GM19324 (cell line): ENCODE results near the gene PLXNA3.

Experiments
- ATAC-seq: cut with Tn5 transposase; IDR thresholded peaks from one replicate; pipeline ENCODE4 v1.9.1; 2021; ENCODE audit warnings: mild to moderate bottlenecking, moderate library complexity; ENCODE audit not compliant: unreplicated experiment, low FRiP score

The PLXNA3 gene

GRCh38 chrX:154458116-154458953 is at the start of gene PLXNA3:
PLXNA3 (plus strand) TSS chrX:154458281; CDS start chrX:154460184, 1,903 bp downstream.
- ATAC-seq = peak; percentile 67

DNA sequence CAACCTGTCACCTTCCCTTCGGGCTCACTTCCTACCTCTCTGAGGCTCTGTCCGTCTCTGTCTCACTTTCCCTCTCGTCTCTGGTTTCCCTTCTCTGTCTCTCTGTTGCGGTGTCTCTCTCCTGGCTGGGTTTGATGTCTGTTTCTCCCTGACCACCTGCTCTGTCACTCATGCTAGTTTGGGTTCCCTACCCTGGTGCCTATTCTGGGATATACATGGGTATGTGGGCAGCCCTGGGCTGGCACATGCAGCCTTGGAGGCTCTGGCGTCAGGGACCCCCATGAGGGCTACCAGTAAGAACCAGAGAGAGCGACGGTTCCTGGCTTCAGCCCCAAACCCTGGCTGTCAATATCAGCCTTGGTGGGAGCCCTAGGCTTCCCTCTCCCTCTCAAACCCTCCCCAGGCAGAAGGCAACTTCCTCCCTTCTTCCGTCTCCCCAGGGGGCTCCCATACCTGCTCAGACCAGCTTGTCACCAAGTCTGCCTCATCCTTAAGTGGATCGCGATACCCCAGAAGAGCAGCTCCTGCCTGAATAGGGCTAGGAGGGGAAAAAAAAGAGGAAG is 49.3 kb upstream of the PLXNA3 start:
- ATAC-seq = no peak

DNA sequence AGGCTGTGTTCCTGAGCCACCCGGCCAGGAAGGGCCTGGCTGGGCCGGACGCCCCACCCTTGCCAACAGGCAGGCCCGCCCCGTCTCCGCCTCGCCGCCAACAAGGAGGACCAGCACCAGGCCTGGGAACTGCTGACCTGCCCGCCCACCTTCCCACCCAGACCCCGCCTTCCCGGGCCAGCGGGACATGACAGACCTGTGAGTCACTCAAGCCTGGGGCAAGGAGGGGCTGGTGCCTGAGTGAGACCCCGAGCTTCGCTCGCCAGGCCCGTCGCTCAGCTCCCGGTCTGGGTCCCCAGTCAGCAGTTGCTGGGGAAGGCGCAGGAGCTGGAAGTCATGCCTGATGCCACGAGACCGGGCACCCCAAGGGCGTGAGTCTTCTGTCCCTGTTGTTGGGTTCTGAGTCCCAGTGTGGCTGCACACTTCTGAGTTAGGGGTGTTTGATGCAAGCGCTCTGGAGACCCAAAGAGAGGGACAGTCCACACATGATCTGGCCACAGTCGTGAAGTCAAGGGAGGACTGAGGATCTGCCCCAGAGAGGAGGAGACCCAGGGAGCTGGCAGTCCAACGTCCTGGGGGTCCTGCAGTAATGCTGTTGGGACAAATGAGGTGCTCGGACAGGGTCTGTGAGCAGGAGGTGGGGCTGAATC is 48.7 kb upstream of the PLXNA3 start, which contains the start of gene DNASE1L1:
Gene DNASE1L1 (minus strand): TSS at position 33 of the 650 bp plus-strand sequence. CDS start 3,686 bp downstream, outside the sequence.
- ATAC-seq = no peak

- ATAC-seq = peak; percentile 66
Observed at GRCh38 chrX:154411981-154412340, 46.1 kb upstream of the PLXNA3 start.

- ATAC-seq = no peak
Observed at GRCh38 chrX:154412468-154412867, 45.6 kb upstream of the PLXNA3 start.

DNA sequence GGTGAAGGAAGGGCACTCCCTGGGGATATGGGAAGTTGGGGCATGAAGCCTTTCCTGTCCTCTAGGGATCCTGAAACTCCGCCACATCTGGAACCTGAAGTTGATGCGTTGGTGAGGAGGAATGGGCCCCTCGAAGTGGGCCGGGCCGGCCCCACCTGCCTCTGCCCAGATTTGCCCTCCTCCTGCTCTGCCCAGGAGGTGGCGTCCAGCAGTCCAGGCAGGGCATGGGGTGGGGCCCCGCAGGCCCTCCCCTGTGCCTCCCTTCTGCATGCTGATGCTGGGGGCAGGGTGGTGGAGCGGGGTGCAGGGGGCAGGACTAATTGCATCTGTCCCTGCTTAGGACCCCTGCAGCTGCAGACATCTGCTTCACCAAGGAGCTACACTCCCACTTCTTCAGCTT is 44.9 kb upstream of the PLXNA3 start:
- no peak for ATAC-seq

DNA sequence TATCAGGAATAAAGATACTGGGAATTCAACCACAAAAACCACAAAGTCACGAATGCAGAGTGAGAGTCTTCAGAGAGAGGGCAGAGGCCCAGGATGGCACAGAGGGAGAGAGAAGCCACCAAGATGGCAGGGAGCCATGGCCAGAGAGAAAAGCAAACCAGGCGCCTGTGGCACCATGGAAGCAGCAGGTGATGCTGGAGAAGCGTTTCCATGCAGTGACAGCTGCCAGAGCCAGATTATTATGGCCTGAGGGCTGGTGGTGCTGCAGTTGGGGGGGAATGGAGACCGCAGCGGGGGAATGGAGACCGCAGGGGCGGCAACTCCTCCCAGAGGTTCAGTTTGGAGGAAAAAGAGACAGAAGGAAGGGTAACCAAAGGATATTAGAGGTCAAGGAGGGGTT is 40.9 kb upstream of the PLXNA3 start:
- ATAC-seq = no peak

GRCh38 chrX:154419189-154419588 is 38.9 kb upstream of the PLXNA3 start:
- ATAC-seq = no peak

DNA sequence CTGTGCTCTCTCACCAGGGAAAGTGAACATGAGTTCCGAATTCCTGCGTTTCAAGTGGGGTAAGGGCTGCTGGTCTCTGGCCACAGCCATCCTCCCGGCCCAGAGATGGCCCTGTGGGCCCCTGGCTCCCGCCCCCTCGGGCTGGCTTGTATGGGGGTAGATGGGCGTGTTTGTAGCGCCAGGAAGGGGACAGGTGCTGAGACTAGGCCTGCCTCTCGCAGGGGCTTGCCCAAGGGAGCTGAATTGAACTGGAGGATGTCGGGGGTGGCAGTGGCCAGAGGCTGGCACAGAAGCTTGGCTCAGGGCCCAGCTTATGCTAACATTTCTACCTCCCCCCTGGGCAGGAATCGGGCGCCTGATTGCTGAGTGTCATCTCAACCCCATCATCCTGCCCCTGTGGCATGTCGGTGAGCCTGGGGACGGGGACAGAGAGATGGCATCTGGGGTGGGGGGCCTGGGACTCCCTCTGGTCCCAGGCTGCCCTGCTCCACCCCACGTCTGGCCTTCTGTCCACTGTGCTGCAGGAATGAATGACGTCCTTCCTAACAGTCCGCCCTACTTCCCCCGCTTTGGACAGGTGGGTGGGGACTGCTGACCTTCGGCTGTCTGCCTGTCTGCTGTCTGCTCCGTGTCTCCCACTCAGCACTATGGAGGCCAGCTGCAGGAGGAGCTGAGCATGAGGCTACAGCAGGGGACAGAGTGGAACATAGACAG is 38.2 kb upstream of the PLXNA3 start:
- ATAC-seq = no peak

- ATAC-seq = no peak
Observed at GRCh38 chrX:154420402-154420756, 37.7 kb upstream of the PLXNA3 start.

DNA sequence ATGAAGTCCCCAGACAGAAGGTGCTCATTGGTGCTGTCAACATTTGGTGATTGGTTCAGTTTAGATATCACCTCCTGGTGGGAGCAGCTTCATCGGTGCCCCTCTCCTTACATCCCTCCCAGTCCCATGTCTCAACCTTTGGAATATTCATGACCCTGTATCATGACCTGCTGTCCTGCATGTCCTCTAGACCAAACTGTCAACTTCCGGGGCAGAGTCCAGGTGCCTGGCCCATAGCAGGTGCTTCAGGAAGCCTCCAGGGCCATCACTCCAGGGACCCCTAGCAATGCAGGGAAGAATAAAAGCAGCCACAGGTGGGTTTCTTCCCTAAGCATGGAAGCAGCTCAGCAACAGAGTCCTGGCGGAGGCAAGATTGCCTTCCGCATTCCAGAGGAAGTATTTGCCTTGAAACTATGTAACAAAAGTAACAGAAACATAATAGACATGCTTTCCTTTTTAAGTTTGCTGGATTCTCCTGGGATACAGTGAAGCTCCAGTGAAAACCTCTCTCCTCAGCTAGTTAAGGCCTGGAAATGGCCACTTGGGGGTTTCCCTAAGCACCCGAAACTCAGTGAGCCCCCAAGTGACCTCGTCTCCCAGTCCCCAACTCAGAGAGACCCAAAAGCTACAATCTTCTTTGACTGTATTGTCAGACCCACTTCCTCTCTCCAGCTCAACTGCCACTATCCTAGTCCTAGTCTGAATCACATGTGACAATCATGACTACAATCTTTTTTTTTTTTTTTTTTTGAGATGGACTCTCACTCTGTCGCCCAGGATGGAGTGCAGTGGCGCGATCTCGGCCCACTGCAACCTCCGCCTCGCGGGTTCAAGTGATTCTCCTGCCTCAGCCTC is 30.9 kb upstream of the PLXNA3 start:
- ATAC-seq = no peak

DNA sequence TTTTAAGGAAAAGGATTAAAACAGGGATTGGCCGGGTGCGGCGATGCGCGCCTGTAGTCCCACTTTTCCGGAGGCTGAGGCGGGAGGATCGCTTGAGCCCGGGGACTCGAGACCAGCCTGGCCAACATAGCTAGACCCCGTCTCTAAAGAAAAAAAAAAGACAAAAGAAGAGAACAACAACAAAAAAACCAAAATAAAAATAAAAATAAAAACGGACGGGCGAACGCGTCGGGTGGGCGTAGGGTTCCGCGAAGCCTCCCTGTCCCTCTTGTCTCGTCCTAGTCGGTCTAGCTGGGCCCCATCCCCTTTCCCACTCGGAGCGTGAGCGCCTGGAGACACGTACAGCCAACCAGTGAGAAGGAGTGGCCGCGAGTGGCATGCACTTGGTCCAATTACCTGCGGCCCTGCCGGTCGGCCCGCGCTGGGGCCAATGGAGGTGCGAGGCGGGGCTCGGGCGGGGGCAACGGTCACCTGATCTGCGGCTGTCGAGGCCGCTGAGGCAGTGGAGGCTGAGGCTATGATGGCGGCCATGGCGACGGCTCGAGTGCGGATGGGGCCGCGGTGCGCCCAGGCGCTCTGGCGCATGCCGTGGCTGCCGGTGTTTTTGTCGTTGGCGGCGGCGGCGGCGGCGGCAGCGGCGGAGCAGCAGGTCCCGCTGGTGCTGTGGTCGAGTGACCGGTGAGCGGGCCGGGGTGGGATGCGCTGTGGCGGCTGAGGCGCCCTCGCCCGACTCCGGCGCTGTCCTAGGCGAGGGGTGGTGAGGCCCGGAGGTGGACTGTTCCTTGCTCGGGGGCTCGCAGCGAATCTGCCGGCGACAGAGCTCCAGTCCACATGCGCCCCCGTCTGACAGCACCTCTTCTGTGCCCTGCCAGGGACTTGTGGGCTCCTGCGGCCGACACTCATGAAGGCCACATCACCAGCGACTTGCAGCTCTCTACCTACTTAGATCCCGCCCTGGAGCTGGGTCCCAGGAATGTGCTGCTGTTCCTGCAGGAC is 29.6 kb upstream of the PLXNA3 start, which contains the start of gene ATP6AP1:
Gene ATP6AP1 (plus strand): TSS at position 502 of the 996 bp plus-strand sequence. CDS start 16 bp downstream, at position 518.
- ATAC-seq = peak; percentile 88

DNA sequence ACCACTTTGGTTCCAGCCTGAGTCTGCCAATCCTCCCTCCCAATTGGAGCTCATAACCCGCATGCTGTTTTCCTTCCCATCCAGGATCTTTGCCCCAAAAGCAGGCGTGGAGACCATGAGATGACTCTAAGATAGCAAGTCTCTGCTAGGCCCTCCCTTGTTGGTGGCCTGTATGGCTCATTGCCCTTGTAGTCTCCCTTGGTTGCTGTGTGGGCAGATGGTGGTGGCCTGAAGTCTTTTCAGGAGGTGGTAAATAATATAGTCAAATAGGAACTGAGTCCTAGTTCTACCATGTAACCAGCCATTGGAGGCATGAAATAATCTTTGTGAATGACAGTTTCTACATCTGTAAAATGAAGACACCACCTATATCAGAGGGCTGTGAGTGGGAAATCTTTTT is 28.4 kb upstream of the PLXNA3 start:
- no peak for ATAC-seq

DNA sequence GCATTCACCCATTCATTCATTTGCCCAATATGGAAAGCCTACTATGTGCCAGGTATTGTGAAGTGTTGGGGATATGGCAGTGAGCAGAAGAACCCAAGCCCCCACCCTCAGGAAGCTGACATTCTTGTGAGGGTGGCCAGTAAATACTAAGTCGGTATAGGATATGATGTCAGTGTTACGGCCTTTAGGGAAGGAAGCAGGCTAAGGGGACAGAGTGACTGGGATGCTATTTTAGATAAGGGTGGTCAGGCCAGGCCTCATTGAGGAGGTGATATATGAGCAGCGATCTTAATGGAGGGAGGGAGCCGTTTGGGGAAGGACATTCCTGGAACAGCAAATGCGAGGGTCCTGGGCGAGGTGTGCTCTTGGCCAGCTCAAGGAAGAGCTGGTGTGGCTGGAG is 27.6 kb upstream of the PLXNA3 start:
- ATAC-seq = no peak

GRCh38 chrX:154430916-154431315 is 27.2 kb upstream of the PLXNA3 start:
- ATAC-seq = no peak

DNA sequence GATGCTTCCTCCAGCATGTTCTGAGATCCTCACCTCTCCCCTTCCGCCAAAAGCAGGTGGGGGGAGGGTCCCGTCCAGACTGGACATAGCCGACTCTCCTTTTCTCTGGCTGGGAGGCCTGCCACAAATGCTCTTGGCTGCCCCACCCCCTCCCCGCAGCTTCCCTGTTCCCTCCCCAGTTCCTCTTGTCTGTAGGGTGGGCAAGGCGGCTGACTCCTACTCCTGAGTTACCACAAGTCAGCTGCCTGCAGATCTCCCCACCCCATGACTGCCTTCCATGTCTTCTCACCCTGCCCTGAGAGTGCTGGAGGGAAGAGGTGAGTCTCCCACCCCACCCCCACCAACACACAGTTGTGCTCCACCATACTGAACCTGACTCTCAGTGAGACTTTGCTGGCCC is 26.7 kb upstream of the PLXNA3 start:
- no peak for ATAC-seq

GRCh38 chrX:154432210-154432609 is 25.9 kb upstream of the PLXNA3 start:
- no peak for ATAC-seq

DNA sequence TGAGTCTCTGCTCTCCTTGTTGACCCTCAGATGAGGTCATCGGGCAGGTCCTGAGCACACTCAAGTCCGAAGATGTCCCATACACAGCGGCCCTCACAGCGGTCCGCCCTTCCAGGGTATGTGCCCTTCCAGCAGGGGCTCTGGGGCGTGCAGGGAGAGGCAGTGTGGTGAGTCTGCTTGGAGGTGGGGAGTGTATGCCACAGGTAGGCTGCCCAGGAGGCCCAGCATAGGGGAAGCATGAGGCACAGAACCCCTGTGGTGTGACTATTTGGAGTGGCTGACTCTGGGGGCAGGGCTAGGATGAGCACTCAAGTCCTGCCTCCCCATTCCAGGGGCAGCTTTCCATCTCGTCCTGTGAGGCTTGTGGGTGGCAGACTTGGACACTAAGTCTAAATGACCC is 24.5 kb upstream of the PLXNA3 start:
- ATAC-seq = no peak
